HG03575 (cell line): ENCODE measurements around the gene SLC5A9.
"Not testable (repeated sequence)": the region's sequence is repeated elsewhere in the genome, so short reads cannot be mapped to it uniquely, and the experiment has no call there.

Source experiments
- ATAC-seq: cut with Tn5 transposase; IDR thresholded peaks from one replicate; pipeline ENCODE4 v1.9.1; 2021; ENCODE audit not compliant: unreplicated experiment, insufficient number of reproducible peaks, low FRiP score; ENCODE audit errors: extremely low read depth

The SLC5A9 gene

GRCh38 chr1:48284696-48285420 is 62.3 kb downstream of the SLC5A9 start:
- ATAC-seq: not testable (repeated sequence)

GRCh38 chr1:48285525-48285924 is 63.0 kb downstream of the SLC5A9 start:
- no peak for ATAC-seq

GRCh38 chr1:48291421-48291820 is 68.9 kb downstream of the SLC5A9 start:
- ATAC-seq: no peak

- no peak for ATAC-seq
These were observed 70.2 kb downstream of the SLC5A9 start for GRCh38 chr1:48292706-48293105.

GRCh38 chr1:48294094-48294493 is 71.6 kb downstream of the SLC5A9 start:
- ATAC-seq: not testable (repeated sequence)

GRCh38 chr1:48294656-48295055 is 72.1 kb downstream of the SLC5A9 start:
- no peak for ATAC-seq
